Osteocyte (in vitro differentiated cells): Measurements from ENCODE around the gene C14orf180. TPM values are rescaled to one million over a fixed set of nuclear protein-coding genes. Genes with fewer than 3 reads are reported as not detected.

ENCODE experiments used
- DNase-seq: peaks from one replicate; pipeline ENCODE4 v3.0.0; 2021; ENCODE audit warnings: mixed read lengths; ENCODE audit not compliant: unreplicated experiment; ENCODE audit errors: extremely low spot score
- H3K27ac Mint-ChIP-seq: one replicate; pipeline ENCODE4 v1.8.0; 2021; ENCODE audit warnings: mild to moderate bottlenecking, mixed read lengths; ENCODE audit not compliant: unreplicated experiment
- H3K27me3 Mint-ChIP-seq: one replicate; pipeline ENCODE4 v1.8.0; 2021; ENCODE audit warnings: mixed read lengths; ENCODE audit not compliant: unreplicated experiment
- H3K36me3 Mint-ChIP-seq: one replicate; pipeline ENCODE4 v1.8.0; 2021; ENCODE audit warnings: mixed read lengths; ENCODE audit not compliant: unreplicated experiment
- H3K4me1 Mint-ChIP-seq: one replicate; pipeline ENCODE4 v1.8.0; 2021; ENCODE audit warnings: mixed read lengths; ENCODE audit not compliant: unreplicated experiment
- H3K4me3 Mint-ChIP-seq: one replicate; pipeline ENCODE4 v1.8.0; 2021; ENCODE audit warnings: mild to moderate bottlenecking, moderate library complexity, mixed read lengths; ENCODE audit not compliant: unreplicated experiment
- H3K9me3 Mint-ChIP-seq: one replicate; pipeline ENCODE4 v1.8.0; 2021; ENCODE audit warnings: mixed read lengths; ENCODE audit not compliant: unreplicated experiment
- CTCF ChIP-seq: fragments of 200-600 bp; sonication (generic); IDR thresholded peaks from 2 replicates; pipeline ENCODE4 v1.5.0; 2021; ENCODE audit warnings: antibody characterized with exemption, mild to moderate bottlenecking, moderate library complexity
- total RNA-seq: library from RNA; stranded (reverse); gene quantifications from 2 replicates; pipeline ENCODE4 v1.2.1, GENCODE V29; 2021

The C14orf180 gene
- total RNA-seq, 1 donor from 2014 or later, result not detected

DNA sequence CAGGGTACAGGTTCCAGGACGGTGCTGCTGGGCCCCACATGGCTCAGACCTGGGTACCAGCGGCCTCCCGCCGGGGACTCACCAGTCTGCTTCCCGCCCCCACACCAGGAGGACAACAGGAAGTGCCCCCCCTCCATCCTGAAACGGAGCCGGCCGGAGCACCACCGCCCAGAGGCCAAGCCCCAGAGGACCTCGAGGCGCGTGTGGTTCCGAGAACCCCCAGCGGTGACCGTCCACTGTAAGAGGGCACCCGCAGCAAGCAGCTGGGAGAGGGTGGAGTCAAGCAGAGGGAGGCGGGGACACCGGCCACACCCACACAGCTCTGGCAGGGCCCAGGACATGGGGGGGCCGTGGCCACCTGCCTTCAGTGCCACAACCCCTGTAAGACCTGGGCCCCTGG lies 8.1 kb downstream of the C14orf180 start:
- Mint-ChIP-seq H3K36me3 (no peaks in the 10 kb centered on the region), H3K27me3 (peaks cover 11% of the 10 kb centered on the region), H3K4me1 (peaks cover 1% of the 10 kb centered on the region), H3K9me3 (no peaks in the 10 kb centered on the region), H3K4me3 (no peak overlapping the region), H3K27ac (no peak overlapping the region)
- TF ChIP-seq CTCF, result no peak
- DNase-seq, result no peak

DNA sequence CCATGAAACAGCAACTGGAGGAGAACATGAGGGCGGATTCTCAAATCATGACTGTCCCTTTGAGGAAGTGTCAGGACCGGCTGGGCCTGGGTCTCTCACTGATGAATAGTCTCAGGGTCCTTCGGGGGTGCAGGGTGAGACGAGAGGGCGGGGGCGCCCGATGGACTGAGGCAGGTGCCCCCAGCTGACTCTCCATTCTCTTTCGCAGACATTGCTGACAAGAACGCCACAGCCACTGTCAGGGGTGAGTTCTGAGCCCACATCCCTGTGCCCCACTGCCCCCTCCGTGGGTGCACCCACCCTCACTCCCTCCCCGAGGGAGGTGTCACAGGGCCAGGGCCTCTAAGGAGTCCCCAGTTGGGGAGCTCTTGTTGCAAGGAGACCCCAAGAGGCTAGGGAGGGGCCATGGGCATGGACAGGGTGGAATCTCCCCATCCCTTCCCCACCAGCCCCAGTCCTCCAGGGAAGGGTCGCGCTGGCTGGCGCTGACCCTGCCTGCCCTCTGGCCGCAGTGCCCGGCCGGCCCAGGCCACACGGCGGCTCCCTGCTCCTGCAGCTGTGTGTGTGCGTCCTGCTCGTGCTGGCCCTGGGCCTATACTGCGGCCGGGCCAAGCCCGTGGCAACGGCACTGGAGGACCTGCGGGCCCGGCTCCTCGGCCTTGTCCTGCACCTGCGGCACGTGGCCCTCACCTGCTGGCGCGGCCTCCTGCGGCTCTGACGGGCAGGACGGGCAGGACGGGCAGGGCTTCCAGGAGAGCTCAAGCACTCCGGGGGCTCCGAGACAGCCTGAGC lies 8.7 kb downstream of the C14orf180 start:
- H3K9me3 Mint-ChIP-seq, result no peaks in the 10 kb centered on the region
- TF ChIP-seq CTCF, result no peak
- DNase-seq, result no peak
- peaks cover 11% of the 10 kb centered on the region for H3K27me3 Mint-ChIP-seq
- H3K4me3 Mint-ChIP-seq, result no peak overlapping the region
- no peak overlapping the region for H3K27ac Mint-ChIP-seq
- H3K4me1 Mint-ChIP-seq, result peaks cover 1% of the 10 kb centered on the region
- H3K36me3 Mint-ChIP-seq, result no peaks in the 10 kb centered on the region

DNA sequence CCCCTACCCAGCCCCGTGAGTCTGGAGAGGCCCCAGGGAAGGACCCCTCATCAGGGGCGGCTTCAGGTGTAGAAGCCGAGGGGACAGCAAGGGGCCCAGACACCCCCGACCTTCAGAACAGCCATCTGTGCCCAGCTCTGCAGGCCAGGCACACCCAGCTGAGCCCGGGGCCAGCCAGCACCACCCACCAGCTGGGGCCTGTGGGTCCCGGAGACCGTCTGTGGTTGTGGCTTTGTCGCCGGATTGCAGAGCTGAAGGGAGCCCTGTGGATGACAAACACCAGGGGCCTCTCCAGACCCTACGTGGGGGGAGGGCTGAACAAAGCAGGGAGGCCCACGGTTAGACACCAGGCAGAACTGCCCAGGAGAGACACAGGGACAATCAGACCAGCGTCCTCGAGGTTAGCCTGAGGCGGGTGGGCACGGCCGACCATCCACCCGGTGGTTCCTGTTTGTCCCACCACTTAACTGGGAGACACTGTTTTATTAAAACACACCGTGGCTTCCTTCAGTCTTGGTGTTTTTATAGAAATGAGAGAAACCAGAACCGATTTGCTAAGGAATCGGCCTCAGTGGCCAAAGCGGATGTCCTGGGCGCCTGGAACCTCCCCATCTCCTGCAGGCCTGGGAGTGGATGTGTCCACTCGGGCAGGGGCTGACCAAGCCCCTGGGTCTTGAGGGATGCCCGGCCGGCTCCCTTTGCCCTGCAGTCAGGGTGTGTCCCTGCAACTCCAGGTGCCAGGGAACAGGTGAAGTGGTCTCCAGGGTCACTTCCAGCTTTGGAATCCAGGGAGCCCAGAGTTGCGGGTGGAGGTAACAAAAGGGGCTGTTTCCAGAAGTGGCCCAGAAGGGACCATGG lies 10.0 kb downstream of the C14orf180 start:
- Mint-ChIP-seq H3K27me3 (peaks cover 11% of the 10 kb centered on the region), H3K4me3 (no peak overlapping the region), H3K27ac (no peak overlapping the region), H3K4me1 (peaks cover 1% of the 10 kb centered on the region), H3K9me3 (no peaks in the 10 kb centered on the region), H3K36me3 (no peaks in the 10 kb centered on the region)
- no peak for TF ChIP-seq CTCF
- DNase-seq, result no peak

DNA sequence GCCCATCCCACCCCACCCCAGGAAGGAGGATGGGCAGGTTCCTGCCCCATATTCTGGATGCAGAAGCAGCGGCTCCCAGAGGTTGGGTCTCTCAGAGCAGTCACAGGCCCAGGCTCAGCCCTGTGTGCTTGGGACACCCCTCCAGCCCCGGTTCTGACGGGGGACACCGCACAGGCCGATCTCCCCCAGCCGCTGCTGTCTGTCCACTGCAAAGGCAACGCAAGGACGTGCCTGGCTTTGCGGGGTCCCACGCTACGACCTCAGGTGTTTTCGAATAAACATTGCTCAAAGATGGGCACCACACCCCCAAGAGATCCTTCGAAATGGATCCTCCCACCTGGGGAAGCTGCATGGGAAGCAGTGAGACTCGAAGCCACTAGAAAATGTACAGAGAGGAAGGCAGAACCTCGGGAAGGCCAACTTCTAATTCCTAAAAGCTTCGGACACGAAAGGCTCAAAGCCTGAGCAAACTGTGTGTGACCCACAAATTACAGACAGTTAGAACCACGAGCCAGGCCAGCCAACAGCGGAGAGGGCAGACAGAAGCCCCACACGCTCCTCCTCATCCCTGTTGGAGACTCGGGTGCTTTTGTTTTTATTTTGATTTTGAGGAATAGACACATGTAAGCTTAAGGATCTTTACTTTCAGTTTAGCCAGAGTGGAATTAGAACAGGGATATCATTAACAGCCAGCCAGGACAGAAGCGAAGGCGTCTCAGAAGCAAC lies 10.8 kb downstream of the C14orf180 start:
- no peak for DNase-seq
- no peak for TF ChIP-seq CTCF
- Mint-ChIP-seq H3K27ac (no peak overlapping the region), H3K27me3 (peaks cover 11% of the 10 kb centered on the region), H3K9me3 (no peaks in the 10 kb centered on the region), H3K4me3 (no peak overlapping the region), H3K36me3 (no peaks in the 10 kb centered on the region), H3K4me1 (peaks cover 1% of the 10 kb centered on the region)
